Measurements from ENCODE around the gene BARHL1. TPM values are rescaled to one million over a fixed set of nuclear protein-coding genes. Genes with fewer than 3 reads are reported as not detected.

Gene BARHL1
- total RNA-seq, 1 experiment from 2014 or later = not detected

- Histone ChIP-seq H2BK5ac (ENCODE audit: insufficient read length, low read length) (no peak overlapping the region), H3K4me2 (ENCODE audit: insufficient read depth, insufficient read length, low read length) (no peak overlapping the region), H2BK20ac (ENCODE audit: low read depth, low read length, poor library complexity, severe bottlenecking) (no peak overlapping the region), H2AK5ac (ENCODE audit: insufficient read length, low read length) (no peak overlapping the region), H3K79me2 (ENCODE audit: insufficient read depth, low read length) (no peaks in the 10 kb centered on the region), H4K91ac (ENCODE audit: insufficient read length, low read depth, low read length) (no peak overlapping the region), H2BK12ac (ENCODE audit: insufficient read length, low read depth, low read length) (no peak overlapping the region), H3K27ac (ENCODE audit: insufficient read length, low read depth, low read length) (no peak overlapping the region), H3K23me2 (ENCODE audit: insufficient read length, low read depth, low read length, poor library complexity, severe bottlenecking) (peaks cover 10% of the 10 kb centered on the region), H3K9ac (ENCODE audit: extremely low read depth, insufficient read length, low read length) (no peak overlapping the region), H3K18ac (ENCODE audit: insufficient read length, low read depth, low read length) (no peak overlapping the region), H3K56ac (ENCODE audit: insufficient read length, low read depth, low read length) (no peak overlapping the region), H3T11ph (ENCODE audit: low read length) (no peak overlapping the region), H4K8ac (replicated peaks; ENCODE audit: insufficient read length, low read depth, low read length) (no peak overlapping the region), H2BK15ac (ENCODE audit: low read depth, low read length) (no peak overlapping the region), H2AFZ (ENCODE audit: low read length) (no peak overlapping the region), H3K4me1 (ENCODE audit: insufficient read depth, low read length) (no peaks in the 10 kb centered on the region; the same call in 1 of the 2 replicates), H3K9me3 (ENCODE audit: control insufficient read depth, low read depth, low read length) (no peaks in the 10 kb centered on the region), H4K5ac (ENCODE audit: insufficient read length, low read depth, low read length) (no peak overlapping the region), H3K14ac (ENCODE audit: insufficient read depth, low read length) (no peak overlapping the region), H3K4ac (ENCODE audit: low read depth, low read length) (no peak overlapping the region), H3K27me3 (ENCODE audit: insufficient read depth, low read length) (peaks cover 85% of the 10 kb centered on the region), H4K20me1 (ENCODE audit: control insufficient read depth, insufficient read depth, insufficient read length) (peaks cover 3% of the 10 kb centered on the region), H3K23ac (ENCODE audit: insufficient read length, low read depth, low read length) (no peak overlapping the region), H3K79me1 (ENCODE audit: insufficient read depth, low read depth, low read length, poor library complexity, severe bottlenecking) (no peaks in the 10 kb centered on the region), H2BK120ac (ENCODE audit: low read depth, low read length, poor library complexity, severe bottlenecking) (no peak overlapping the region)
- no peak for DNase-seq
- Mint-ChIP-seq H3K9me3 (peaks cover 3 to 7% of the 10 kb centered on the region in 2 experiments; a peak in 3 of 5 replicates), H3K4me1 (peaks cover 11 to 41% of the 10 kb centered on the region in 2 experiments), H3K4me3 (peak overlapping the region in 1 of 2 experiments; percentile 50; a peak in 1 of 5 replicates), H3K36me3 (ENCODE audit: insufficient read depth in 1 of 3, low read depth in 3 of 3) (no peaks in the 10 kb centered on the region), H3K27me3 (ENCODE audit: low read depth) (peaks cover 96% of the 10 kb centered on the region), H3K27ac (no peak overlapping the region)
- TF ChIP-seq, protein P1, sequence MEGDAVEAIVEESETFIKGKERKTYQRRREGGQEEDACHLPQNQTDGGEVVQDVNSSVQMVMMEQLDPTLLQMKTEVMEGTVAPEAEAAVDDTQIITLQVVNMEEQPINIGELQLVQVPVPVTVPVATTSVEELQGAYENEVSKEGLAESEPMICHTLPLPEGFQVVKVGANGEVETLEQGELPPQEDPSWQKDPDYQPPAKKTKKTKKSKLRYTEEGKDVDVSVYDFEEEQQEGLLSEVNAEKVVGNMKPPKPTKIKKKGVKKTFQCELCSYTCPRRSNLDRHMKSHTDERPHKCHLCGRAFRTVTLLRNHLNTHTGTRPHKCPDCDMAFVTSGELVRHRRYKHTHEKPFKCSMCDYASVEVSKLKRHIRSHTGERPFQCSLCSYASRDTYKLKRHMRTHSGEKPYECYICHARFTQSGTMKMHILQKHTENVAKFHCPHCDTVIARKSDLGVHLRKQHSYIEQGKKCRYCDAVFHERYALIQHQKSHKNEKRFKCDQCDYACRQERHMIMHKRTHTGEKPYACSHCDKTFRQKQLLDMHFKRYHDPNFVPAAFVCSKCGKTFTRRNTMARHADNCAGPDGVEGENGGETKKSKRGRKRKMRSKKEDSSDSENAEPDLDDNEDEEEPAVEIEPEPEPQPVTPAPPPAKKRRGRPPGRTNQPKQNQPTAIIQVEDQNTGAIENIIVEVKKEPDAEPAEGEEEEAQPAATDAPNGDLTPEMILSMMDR (conservative IDR thresholded peaks at IDR 0.05) = no peak
- no CpG with 5 or more reads among the region's 15 CpGs for WGBS (ENCODE audit: extremely low coverage, insufficient read length, low lambda C conversion rate)
Measured at GRCh38 chr9:132579427-132579798, 3.0 kb upstream of the BARHL1 start.
